HepG2 (cell line): ENCODE data around the gene SRSF8. TPM values are rescaled to one million over a fixed set of nuclear protein-coding genes. Genes with fewer than 3 reads are reported as not detected.
A peak's percentile ranks its signal among the peaks of the same experiment; 100 is the strongest.

Experiments
- CBFB ChIP-seq: sonication (generic); formaldehyde crosslinking; IDR thresholded peaks from 2 replicates; pipeline ENCODE4 v1.4.0; 2020; ENCODE audit warnings: missing genetic modification reagents
- CBX1 ChIP-seq: IDR thresholded peaks from one replicate; pipeline ENCODE4 v1.6.1; 2016; ENCODE audit warnings: antibody characterized with exemption, low read depth
- CBX2 ChIP-seq, 2 experiments: fragments of 200-600 bp in 1 of 2; sonication (generic); formaldehyde crosslinking in 1 of 2; IDR thresholded peaks; 2 replicates each; pipeline versions ENCODE4 v1.7.0 to v1.8.1; 2018 to 2022; ENCODE audit warnings: low read depth in 2 of 2, low read length in 1 of 2, mild to moderate bottlenecking in 1 of 2, missing genetic modification reagents in 1 of 2
- GZF1 ChIP-seq: sonication (generic); formaldehyde crosslinking; IDR thresholded peaks from 2 replicates; pipeline ENCODE4 v1.5.1; 2020; ENCODE audit warnings: mild to moderate bottlenecking, missing genetic modification reagents
- HNF4G ChIP-seq, 2 experiments: sonication (generic) in 1 of 2; formaldehyde crosslinking in 1 of 2; IDR thresholded peaks; 2 replicates each; pipeline versions ENCODE4 v1.4.0 to v1.6.1; 2011 to 2020; ENCODE audit warnings: borderline replicate concordance in 2 of 2, low read depth in 2 of 2, mild to moderate bottlenecking in 2 of 2, low read length in 1 of 2, missing genetic modification reagents in 1 of 2, moderate library complexity in 1 of 2
- HOXA7 ChIP-seq: sonication (generic); formaldehyde crosslinking; IDR thresholded peaks from 2 replicates; pipeline ENCODE4 v1.8.1; 2022; ENCODE audit warnings: mild to moderate bottlenecking, missing genetic modification reagents, moderate library complexity
- MAZ ChIP-seq, 2 experiments: sonication (generic) in 1 of 2; formaldehyde crosslinking in 1 of 2; IDR thresholded peaks; 2 replicates each; pipeline versions ENCODE4 v1.5.0 to v1.6.1; 2012 to 2020; ENCODE audit warnings: low read depth in 2 of 2, mild to moderate bottlenecking in 2 of 2, borderline replicate concordance in 1 of 2, improper control_type of control experiment in 1 of 2, low read length in 1 of 2, missing genetic modification reagents in 1 of 2, moderate library complexity in 1 of 2
- SAFB2 ChIP-seq: sonication (generic); formaldehyde crosslinking; IDR thresholded peaks from 2 replicates; pipeline ENCODE4 v1.5.1; 2020; ENCODE audit warnings: missing genetic modification reagents, low read depth, mild to moderate bottlenecking, borderline replicate concordance
- SMAD3 ChIP-seq: sonication (generic); formaldehyde crosslinking; IDR thresholded peaks from 2 replicates; pipeline ENCODE4 v1.4.0; 2020; ENCODE audit warnings: missing genetic modification reagents
- SMYD3 ChIP-seq: sonication (generic); formaldehyde crosslinking; IDR thresholded peaks from 2 replicates; pipeline ENCODE4 v1.8.1; 2023; ENCODE audit warnings: mild to moderate bottlenecking, missing genetic modification reagents
- ZBTB1 ChIP-seq: sonication (generic); formaldehyde crosslinking; IDR thresholded peaks from 2 replicates; pipeline ENCODE4 v1.4.0; 2020; ENCODE audit warnings: missing genetic modification reagents, borderline replicate concordance
- ZBTB42 ChIP-seq: sonication (generic); formaldehyde crosslinking; IDR thresholded peaks from 2 replicates; pipeline ENCODE4 v1.5.0; 2020; ENCODE audit warnings: mild to moderate bottlenecking, missing genetic modification reagents
- ZNF251 ChIP-seq: sonication (generic); formaldehyde crosslinking; IDR thresholded peaks from 2 replicates; pipeline ENCODE4 v1.9.0; 2021; ENCODE audit warnings: mild to moderate bottlenecking, missing genetic modification reagents
- ZNF274 ChIP-seq: sonication (generic); formaldehyde crosslinking; IDR thresholded peaks from 2 replicates; pipeline ENCODE4 v1.5.1; 2020; ENCODE audit warnings: mild to moderate bottlenecking, missing genetic modification reagents
- ZNF460 ChIP-seq: sonication (generic); formaldehyde crosslinking; IDR thresholded peaks from 2 replicates; pipeline ENCODE4 v1.5.1; 2020; ENCODE audit warnings: missing genetic modification reagents, mild to moderate bottlenecking, borderline replicate concordance
- ZNF501 ChIP-seq: sonication (generic); formaldehyde crosslinking; IDR thresholded peaks from 2 replicates; pipeline ENCODE4 v1.5.1; 2020; ENCODE audit warnings: mild to moderate bottlenecking, moderate library complexity, missing genetic modification reagents
- ZNF629 ChIP-seq: sonication (generic); formaldehyde crosslinking; conservative IDR thresholded peaks from 2 replicates; pipeline ENCODE4 v1.5.0; 2020; ENCODE audit warnings: missing genetic modification reagents
- ZNF644 ChIP-seq: IDR thresholded peaks from 2 replicates; pipeline ENCODE4 v1.6.1; 2016; ENCODE audit warnings: low read depth
- polyA plus RNA-seq, 8 experiments: library from polyadenylated mRNA; depleted of rRNA in 3 of 8; stranded (reverse) in 7 of 8; unstranded in 1 of 8; fragments of >200 nt; fragmentation: Illumina TruSeq in 4 of 8; extraction: Trizol in 4 of 8; gene quantifications; 2 replicates each; pipeline versions ENCODE4 v1.2.1 to v1.2.3, GENCODE V29; 2011 to 2016; ENCODE audit warnings: low read depth in 4 of 8, missing spikeins in 1 of 8, mixed read lengths in 1 of 8; ENCODE audit not compliant: insufficient read depth in 1 of 8
- total RNA-seq, 5 experiments: library from RNA; depleted of rRNA; stranded (reverse); fragments of >200 nt; fragmentation: Illumina TruSeq; extraction: Trizol; gene quantifications; 2 replicates each; pipeline ENCODE4 v1.2.3, GENCODE V29; 2016; ENCODE audit warnings: low read depth in 1 of 5
- TF ChIP-seq, protein P1 (sequence below): sonication (generic); formaldehyde crosslinking; IDR thresholded peaks from 2 replicates; pipeline ENCODE4 v1.5.1; 2020; ENCODE audit warnings: mild to moderate bottlenecking, missing genetic modification reagents, borderline replicate concordance
- TF ChIP-seq, protein P2 (sequence below): sonication (generic); formaldehyde crosslinking; IDR thresholded peaks from 2 replicates; pipeline ENCODE4 v1.4.0; 2020; ENCODE audit warnings: missing genetic modification reagents
- TF ChIP-seq, protein P3 (sequence below): sonication (generic); formaldehyde crosslinking; IDR thresholded peaks from 2 replicates; pipeline ENCODE4 v1.5.1; 2020; ENCODE audit warnings: missing genetic modification reagents, mild to moderate bottlenecking, borderline replicate concordance
- TF ChIP-seq, protein P4 (sequence below): IDR thresholded peaks from 2 replicates; pipeline ENCODE4 v1.6.1; 2016; ENCODE audit warnings: low read depth, borderline replicate concordance

The SRSF8 gene
- total and polyA plus RNA-seq, 2 of the 13 experiments (the other 11 are each of a cell fraction or from before 2014, with no cell fraction given): 21.8 to 25.8 TPM

DNA sequence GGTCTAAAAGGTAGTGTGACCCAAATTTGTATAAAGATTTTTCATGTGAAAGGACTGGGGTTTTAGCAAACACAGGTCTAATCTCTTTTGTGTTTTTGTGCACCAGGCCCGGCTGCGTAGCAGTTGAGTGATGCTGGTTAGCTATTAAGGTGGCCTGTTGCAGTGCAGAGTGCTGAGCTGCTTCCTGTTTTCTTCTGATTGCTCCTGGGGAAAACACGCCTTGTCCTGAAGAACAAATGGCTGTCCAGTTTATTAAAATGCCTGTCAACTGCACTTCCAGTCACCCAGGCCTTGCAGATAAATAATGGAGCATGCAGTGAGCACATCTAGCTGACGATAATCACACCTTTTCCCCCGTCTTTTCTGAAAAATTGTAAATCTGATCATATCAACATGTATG lies 1.8 kb downstream of the SRSF8 start (continued):
- TF ChIP-seq, protein P1, sequence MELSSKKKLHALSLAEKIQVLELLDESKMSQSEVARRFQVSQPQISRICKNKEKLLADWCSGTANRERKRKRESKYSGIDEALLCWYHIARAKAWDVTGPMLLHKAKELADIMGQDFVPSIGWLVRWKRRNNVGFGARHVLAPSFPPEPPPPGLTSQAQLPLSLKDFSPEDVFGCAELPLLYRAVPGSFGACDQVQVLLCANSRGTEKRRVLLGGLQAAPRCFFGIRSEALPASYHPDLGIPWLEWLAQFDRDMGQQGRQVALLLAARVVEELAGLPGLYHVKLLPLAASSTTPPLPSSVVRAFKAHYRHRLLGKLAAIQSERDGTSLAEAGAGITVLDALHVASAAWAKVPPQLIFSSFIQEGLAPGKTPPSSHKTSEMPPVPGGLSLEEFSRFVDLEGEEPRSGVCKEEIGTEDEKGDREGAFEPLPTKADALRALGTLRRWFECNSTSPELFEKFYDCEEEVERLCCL (CRISPR knock-in tag): no peak
- no peak for TF ChIP-seq HNF4G (IDR thresholded peaks at IDR 0.05; ENCODE audit: borderline replicate concordance, low read depth, low read length)
- TF ChIP-seq HNF4G (CRISPR knock-in tag; IDR thresholded peaks at IDR 0.05; ENCODE audit: borderline replicate concordance, low read depth): no peak
- TF ChIP-seq ZBTB42: no peak
- TF ChIP-seq ZNF644: 0 out of 2 replicates have a peak, but pooled peaks have one; percentile 23
- TF ChIP-seq SMYD3 (CRISPR knock-in tag): no peak
- TF ChIP-seq, protein P2, sequence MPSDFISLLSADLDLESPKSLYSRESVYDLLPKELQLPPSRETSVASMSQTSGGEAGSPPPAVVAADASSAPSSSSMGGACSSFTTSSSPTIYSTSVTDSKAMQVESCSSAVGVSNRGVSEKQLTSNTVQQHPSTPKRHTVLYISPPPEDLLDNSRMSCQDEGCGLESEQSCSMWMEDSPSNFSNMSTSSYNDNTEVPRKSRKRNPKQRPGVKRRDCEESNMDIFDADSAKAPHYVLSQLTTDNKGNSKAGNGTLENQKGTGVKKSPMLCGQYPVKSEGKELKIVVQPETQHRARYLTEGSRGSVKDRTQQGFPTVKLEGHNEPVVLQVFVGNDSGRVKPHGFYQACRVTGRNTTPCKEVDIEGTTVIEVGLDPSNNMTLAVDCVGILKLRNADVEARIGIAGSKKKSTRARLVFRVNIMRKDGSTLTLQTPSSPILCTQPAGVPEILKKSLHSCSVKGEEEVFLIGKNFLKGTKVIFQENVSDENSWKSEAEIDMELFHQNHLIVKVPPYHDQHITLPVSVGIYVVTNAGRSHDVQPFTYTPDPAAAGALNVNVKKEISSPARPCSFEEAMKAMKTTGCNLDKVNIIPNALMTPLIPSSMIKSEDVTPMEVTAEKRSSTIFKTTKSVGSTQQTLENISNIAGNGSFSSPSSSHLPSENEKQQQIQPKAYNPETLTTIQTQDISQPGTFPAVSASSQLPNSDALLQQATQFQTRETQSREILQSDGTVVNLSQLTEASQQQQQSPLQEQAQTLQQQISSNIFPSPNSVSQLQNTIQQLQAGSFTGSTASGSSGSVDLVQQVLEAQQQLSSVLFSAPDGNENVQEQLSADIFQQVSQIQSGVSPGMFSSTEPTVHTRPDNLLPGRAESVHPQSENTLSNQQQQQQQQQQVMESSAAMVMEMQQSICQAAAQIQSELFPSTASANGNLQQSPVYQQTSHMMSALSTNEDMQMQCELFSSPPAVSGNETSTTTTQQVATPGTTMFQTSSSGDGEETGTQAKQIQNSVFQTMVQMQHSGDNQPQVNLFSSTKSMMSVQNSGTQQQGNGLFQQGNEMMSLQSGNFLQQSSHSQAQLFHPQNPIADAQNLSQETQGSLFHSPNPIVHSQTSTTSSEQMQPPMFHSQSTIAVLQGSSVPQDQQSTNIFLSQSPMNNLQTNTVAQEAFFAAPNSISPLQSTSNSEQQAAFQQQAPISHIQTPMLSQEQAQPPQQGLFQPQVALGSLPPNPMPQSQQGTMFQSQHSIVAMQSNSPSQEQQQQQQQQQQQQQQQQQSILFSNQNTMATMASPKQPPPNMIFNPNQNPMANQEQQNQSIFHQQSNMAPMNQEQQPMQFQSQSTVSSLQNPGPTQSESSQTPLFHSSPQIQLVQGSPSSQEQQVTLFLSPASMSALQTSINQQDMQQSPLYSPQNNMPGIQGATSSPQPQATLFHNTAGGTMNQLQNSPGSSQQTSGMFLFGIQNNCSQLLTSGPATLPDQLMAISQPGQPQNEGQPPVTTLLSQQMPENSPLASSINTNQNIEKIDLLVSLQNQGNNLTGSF (CRISPR knock-in tag): no peak
- TF ChIP-seq SAFB2 (CRISPR knock-in tag): no peak; the same call in 1 of the 2 replicates
- no peak for TF ChIP-seq ZNF274 (CRISPR knock-in tag)
- TF ChIP-seq, protein P3, sequence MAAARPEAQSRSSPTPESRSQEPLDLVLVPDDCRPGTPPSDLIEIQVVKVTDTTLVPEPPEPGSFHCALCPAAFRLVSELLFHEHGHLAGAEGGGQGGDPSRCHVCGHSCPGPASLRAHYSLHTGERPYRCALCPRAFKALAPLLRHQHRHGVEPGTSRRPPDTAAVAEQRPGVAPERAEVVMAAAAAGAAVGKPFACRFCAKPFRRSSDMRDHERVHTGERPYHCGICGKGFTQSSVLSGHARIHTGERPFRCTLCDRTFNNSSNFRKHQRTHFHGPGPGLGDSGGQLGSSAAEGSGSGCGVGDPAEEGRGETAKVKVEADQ (CRISPR knock-in tag): no peak
- TF ChIP-seq ZNF251: no peak
- TF ChIP-seq, protein P4, sequence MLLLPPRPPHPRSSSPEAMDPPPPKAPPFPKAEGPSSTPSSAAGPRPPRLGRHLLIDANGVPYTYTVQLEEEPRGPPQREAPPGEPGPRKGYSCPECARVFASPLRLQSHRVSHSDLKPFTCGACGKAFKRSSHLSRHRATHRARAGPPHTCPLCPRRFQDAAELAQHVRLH (CRISPR knock-in tag): peak; percentile 72; the same call in 1 of the 2 replicates
- TF ChIP-seq CBX1: no peak
- 0 out of 2 replicates have a peak, but pooled peaks have one; percentile 21 for TF ChIP-seq SMAD3 (CRISPR knock-in tag)
- TF ChIP-seq GZF1: no peak
- no peak for TF ChIP-seq ZBTB1 (CRISPR knock-in tag)
- TF ChIP-seq MAZ (IDR thresholded peaks at IDR 0.05; ENCODE audit: borderline replicate concordance, low read depth, low read length): no peak
- no peak for TF ChIP-seq MAZ (CRISPR knock-in tag; IDR thresholded peaks at IDR 0.05; ENCODE audit: low read depth)
- TF ChIP-seq CBX2 (IDR thresholded peaks at IDR 0.05; ENCODE audit: low read depth, low read length): no peak
- TF ChIP-seq CBX2 (CRISPR knock-in tag; IDR thresholded peaks at IDR 0.05; ENCODE audit: low read depth): no peak
- no peak for TF ChIP-seq CBFB
- no peak for TF ChIP-seq HOXA7 (CRISPR knock-in tag)
- TF ChIP-seq ZNF501 (CRISPR knock-in tag): no peak
- TF ChIP-seq ZNF629 (CRISPR knock-in tag): no peak
- TF ChIP-seq ZNF460 (CRISPR knock-in tag): no peak
